Right ventricle myocardium inferior (tissue), 1 donor: ENCODE data around the gene FUCA1. TPM values are rescaled to one million over a fixed set of nuclear protein-coding genes. Genes with fewer than 3 reads are reported as not detected.
A peak's percentile ranks its signal among the peaks of the same experiment; 100 is the strongest.
"Not testable (repeated sequence)": the region's sequence is repeated elsewhere in the genome, so short reads cannot be mapped to it uniquely, and the experiment has no call there.

ENCODE experiments used
- ATAC-seq: fragments of 200-7000 bp; cut with Tn5 transposase; one replicate; pipeline ENCODE4 v1.9.1; 2020; ENCODE audit warnings: mild to moderate bottlenecking, moderate library complexity
- DNase-seq: peaks from one replicate; pipeline ENCODE4 v3.0.0; 2021; ENCODE audit errors: missing footprints
- intact Hi-C: fragments of 100-400 bp; cut with DNase I; formaldehyde crosslinking; loops from one replicate; pipeline ENCODE4 v1.11.0; 2022
- total RNA-seq: library from RNA; stranded (reverse); fragmentation: NEBNext Ultra II Directional; extraction: Animal tissue kit (Norgen Biotek cat#: 25700); gene quantifications from one replicate; pipeline ENCODE4 v1.2.1, GENCODE V29; 2021
- donor health status: DM: no; HTN: yes; CAD: no; lungs with severe emphysema.

The FUCA1 gene
- total RNA-seq, 1 donor from 2014 or later = 12.2 TPM

GRCh38 chr1:23814016-23814415, 54.1 kb downstream of the FUCA1 start:
- intact Hi-C loops = loop anchor here (5.0 kb wide), 1 partner anchor 103 kb away; no protein-coding TSS in a partner anchor
- DNase-seq (no peak), ATAC-seq (no peak)

GRCh38 chr1:23810818-23811540, 57.1 kb downstream of the FUCA1 start:
- peak; percentile 66 for ATAC-seq
- intact Hi-C loops = loop anchor here (5.0 kb wide), 1 partner anchor 106 kb away; no protein-coding TSS in a partner anchor
- no peak for DNase-seq

DNA sequence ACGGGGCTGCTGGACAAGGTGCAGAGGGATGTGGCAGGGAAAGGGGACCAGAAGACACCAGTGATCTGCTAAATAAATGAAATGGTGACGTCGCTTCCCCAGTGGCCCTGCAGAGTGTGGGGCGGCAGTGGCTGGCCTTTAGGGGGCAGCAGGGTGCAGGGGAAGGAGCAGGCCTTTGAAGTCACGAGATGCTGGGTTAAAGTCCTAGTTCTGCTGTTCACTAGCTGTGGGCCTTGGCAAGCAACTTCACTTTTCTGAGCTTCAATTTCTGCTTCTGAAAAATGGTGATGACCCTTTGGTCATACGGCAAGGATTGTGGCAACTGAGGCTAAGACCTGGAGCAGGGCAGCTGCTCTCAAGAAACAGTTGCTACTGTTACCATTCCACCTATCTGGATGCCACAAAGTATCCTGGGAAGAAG, 58.3 kb downstream of the FUCA1 start:
- DNase-seq = peak; percentile 87
- ATAC-seq = peak; percentile 77
- intact Hi-C loops = loop anchor here (5.0 kb wide), 1 partner anchor 108 kb away; no protein-coding TSS in a partner anchor

DNA sequence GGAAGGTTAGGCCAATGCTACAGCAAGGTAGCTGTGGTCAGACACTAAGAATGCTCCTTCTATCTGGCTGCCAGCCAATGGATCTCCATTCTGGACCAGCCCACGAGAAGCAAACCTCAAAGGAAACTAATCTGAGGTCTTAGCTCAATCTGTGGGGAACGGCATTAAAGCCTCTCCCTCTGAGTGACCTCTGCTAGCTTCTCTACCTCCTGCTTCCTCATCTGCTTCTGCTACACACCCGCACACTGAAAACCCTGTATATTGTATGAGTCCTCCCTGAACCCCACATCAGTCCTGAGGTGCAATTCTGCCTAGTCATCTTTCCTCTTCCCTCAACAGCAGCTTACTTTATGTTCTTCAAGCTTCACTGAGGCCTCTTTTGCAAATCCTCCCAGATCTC, 60.6 kb downstream of the FUCA1 start:
- intact Hi-C loops = no loop called here
- no peak for DNase-seq
- no peak for ATAC-seq

DNA sequence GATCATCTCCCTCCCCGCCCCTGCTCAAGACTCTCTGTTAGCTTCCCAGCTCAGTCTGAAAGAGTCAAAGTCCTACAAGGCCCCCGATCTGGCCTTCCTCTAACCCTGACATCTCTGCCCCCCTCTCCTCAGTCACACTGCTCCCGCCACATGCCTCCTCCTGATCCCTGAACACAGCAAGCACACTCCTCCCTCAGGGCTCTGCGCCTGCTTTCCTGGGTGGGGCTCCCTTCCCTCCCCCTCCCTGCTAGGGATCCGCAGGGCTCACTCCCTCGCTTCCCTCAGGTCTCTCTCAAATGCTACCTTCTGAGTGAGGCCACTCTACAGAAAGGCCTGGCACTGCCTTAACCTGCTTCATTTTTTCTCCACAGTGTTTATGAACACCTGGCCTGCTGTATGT, 61.8 kb downstream of the FUCA1 start:
- intact Hi-C loops = no loop called here
- ATAC-seq (no peak), DNase-seq (no peak)

- DNase-seq (no peak), ATAC-seq (no peak)
- intact Hi-C loops = no loop called here
These were observed 63.1 kb downstream of the FUCA1 start for GRCh38 chr1:23805025-23805424.

DNA sequence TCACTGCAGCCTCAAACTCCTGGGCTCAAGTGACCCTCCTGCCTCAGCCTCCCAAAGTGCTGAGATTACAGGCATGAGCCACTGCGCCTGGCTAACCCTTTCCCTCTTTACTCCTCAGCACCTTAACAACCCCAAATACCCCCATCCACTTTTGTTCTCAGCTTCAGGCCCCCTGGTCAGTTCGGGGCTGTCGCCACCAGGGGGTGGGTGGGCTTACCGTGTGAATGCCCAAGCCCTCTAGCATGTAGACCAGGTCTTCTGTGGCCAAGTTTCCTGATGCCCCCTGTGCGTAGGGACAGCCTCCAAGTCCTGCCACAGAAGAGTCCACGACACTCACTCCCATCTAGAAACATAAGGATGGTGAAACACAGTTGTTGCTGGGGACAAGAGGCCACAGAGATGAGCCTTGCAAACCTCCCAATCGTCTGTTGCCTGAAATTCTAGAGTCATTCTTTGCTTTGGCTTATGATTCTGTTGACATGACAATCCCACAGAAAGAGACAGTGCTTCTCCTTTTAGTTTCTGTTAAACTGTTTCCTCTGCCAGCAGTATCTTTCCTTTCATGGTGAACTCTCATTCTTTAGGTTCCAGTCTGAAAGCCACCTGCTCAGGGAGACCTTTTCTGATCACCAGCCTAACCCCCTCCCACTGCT, 63.8 kb downstream of the FUCA1 start:
- intact Hi-C loops = loop anchor here (5.0 kb wide), 1 partner anchor 63 kb away; the partner anchor contains the start of gene FUCA1
- DNase-seq (no peak), ATAC-seq (no peak)

DNA sequence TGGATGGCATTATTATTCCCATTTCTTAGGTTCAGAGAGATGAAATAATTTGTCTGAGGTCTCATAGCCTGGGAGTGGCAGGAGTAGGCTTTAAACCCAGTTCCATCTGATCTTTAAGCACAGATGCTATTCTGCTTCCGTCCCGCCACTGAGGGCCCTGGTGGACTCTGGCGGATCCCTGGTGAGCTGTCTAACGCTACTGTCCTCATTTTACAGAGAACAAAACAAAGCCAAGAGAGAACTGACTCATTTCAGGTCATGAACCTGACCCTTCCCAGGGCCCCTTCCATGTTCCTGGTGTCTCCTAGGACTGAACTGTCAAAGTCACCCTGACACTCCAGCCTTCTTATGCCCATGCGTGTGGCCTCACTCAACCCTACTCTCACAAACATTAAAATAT, 64.4 kb downstream of the FUCA1 start:
- DNase-seq (no peak), ATAC-seq (no peak)
- intact Hi-C loops = loop anchor here (5.0 kb wide), 1 partner anchor 64 kb away; the partner anchor contains the start of gene FUCA1

GRCh38 chr1:23802809-23803342, 65.2 kb downstream of the FUCA1 start:
- intact Hi-C loops = loop anchor here (5.0 kb wide), 1 partner anchor 64 kb away; the partner anchor contains the start of gene FUCA1
- ATAC-seq = not testable (repeated sequence)

DNA sequence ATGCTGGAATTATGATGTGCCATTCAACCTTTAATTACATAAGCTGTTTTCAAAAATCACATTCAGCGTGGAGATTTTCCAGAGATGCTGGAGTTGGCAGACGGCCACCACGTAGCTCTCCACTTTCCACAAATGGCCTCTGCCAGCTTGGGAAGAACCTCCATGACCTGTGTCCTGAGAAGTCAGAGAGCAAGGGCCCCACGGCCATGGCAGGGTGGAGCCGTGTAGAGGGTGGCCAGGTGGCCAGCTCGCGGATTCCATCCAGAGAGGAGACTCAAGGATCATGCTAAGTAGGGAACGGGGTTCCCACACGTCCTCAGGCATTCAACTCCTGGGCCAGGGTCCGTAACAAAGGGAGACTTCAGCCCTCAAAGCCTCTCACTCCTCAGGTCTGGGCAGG, 66.2 kb downstream of the FUCA1 start:
- intact Hi-C loops = loop anchor here (2.0 to 5.0 kb wide), 2 partner anchors 23 to 65 kb away; partner anchors contain the start of genes FUCA1 and HMGCL
- DNase-seq (no peak), ATAC-seq (no peak)

More at GRCh38 chr1:23802809-23803342, 65.2 kb downstream of the FUCA1 start:
- not testable (repeated sequence) for DNase-seq

DNA sequence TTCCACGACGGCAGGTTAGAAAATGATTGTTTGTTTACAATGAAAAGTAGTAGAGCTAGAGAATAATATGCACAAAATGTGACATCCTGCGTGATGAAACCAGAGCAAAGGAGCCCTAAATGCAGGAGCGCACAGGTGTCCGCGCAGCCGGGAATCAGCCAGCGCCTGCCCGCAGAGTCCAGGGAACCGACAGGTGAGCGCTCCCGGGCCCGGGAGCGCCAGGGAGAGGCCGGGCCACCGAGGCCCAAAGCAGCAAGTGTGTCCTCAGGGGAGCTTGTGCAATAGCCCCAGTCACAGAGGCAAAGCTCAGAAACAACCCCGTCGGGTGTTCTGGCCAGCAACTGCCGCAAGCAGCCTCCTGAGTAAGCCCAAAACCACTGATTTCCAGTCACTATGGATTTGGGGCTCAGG, 66.7 kb downstream of the FUCA1 start:
- intact Hi-C loops = loop anchor here (2.0 to 5.0 kb wide), 2 partner anchors 23 to 66 kb away; partner anchors contain the start of genes FUCA1 and HMGCL
- no peak for ATAC-seq

DNA sequence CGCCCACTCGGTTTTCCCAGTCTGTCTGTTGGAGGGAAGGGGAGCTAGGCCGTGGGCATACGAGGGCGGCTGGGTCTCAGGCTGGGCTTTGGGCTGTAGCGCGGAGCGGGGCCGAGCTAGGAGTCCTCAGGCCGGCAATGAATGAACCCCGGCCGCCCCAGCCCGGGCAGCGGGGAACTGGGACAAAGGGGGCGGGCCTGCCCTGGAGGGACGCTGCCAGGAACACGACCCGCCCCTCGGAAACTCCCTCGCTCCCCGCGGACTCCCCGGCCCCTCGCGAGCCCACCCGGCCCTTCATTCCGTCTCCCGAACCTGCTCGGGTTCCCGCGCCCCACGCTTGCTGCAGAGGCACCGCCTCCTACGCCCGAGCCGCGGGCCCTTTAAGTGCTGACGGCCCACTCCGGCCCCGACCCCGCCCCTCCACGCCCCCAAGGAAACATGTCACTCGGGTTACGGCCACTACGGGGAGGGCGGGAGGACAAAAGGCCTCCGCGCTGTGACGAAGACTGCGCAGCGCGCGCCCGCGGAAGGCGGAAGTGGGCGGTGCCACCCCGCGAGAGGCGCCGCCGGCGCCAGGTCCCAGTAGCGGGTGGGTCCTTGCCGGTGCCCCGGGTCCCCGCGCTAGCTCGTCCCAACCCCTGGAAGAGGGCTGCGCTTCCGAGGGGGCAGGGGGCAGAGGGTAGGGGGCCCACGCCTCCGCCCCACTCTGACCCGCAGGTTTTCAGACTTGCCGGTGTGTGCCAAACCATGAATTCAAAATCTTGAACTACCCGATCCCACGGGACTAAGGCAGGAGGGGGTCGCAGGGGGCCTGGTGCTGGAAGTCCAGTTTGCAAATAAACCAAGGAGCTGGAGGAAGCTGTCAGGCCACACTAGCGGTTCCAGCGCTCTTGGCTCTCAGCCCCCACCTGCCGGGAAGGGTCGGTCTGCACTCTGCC, 67.4 kb downstream of the FUCA1 start, which contains the start of gene GALE:
Gene GALE, minus strand, starts transcription at position 355 of the 938 bp plus-strand sequence. CDS start 1,747 bp downstream, outside the sequence.
- intact Hi-C loops = loop anchor here (2.0 to 5.0 kb wide), 2 partner anchors 24 to 67 kb away; partner anchors contain the start of genes FUCA1 and HMGCL
- peak; percentile 98 for DNase-seq
- ATAC-seq = peak; percentile 96

More for the DNA sequence above, 66.7 kb downstream of the FUCA1 start:
- no peak for DNase-seq

DNA sequence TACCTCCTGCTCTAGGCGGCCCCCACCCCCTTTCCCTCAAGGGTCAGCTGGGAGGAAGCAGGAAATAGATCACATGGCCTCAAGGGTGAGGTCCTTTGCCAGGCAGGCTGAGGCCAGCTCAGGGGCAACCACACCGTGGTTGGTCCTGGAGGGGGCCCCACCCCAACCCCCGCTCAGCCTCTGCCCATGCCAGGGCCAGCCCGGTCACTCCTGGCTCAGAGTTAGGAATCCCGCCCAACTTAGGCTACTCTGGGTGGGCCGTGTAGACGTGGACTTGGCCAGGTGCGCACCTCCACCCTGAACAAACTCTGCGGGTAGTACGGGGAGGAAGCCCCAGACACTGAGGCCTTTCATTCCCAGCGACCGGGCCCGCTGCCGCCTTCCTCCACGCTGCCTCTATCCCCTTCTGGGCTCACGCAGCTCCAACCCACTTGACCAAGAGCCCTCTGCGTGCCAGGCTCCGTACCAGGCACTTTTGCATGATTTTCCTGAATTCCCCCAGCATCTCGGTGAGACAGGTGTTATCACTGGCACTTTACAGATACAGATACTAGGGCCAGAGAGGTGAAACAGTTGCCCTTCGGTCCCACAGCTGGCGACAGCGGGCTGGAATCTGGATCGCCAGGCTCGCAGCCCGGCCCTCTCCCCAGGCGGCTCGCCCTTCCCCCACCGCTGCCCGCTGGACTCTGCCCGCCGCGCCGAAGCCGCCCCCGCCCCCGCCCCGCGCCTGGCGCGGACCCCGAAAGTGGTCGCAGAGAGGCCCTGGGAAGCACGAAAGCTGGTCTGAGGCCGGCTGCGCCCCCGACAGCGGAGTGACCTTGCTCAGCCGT, 68.3 kb downstream of the FUCA1 start:
- ATAC-seq = no peak
- DNase-seq = peak; percentile 70
- intact Hi-C loops = loop anchor here (2.0 to 5.0 kb wide), 2 partner anchors 25 to 68 kb away; partner anchors contain the start of genes FUCA1 and HMGCL

GRCh38 chr1:23799255-23799569, 68.9 kb downstream of the FUCA1 start:
- intact Hi-C loops = no loop called here
- DNase-seq (no peak), ATAC-seq (no peak)

DNA sequence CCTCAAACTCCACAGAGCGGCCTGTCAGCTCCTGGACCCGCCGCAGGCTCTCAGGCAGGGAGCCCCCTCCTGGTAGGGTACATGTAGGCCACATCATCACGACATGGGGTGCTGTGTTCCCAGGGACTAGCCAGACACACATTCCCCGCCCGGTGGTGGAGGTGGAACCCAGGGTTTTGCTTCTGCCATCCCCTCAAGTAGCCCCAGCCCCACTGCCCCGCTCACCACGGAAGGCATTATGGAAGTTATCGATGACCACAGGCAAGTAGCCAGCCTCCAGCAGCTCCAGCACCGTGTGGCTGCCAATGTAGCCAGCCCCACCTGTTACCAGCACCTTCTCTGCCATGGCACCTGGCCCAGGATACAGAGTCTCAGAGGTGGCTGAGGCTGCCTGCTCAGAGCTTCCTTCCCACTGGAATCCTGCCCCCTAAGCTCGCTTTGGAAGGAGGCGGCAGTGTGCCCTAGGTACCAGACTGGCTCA, 69.4 kb downstream of the FUCA1 start:
- ATAC-seq = no peak
- no peak for DNase-seq
- intact Hi-C loops = no loop called here

- DNase-seq (no peak), ATAC-seq (no peak)
- intact Hi-C loops = no loop called here
These were observed 70.3 kb downstream of the FUCA1 start for GRCh38 chr1:23797478-23798448.
